ENCODE data around the gene CALML3.

Gene CALML3

DNA sequence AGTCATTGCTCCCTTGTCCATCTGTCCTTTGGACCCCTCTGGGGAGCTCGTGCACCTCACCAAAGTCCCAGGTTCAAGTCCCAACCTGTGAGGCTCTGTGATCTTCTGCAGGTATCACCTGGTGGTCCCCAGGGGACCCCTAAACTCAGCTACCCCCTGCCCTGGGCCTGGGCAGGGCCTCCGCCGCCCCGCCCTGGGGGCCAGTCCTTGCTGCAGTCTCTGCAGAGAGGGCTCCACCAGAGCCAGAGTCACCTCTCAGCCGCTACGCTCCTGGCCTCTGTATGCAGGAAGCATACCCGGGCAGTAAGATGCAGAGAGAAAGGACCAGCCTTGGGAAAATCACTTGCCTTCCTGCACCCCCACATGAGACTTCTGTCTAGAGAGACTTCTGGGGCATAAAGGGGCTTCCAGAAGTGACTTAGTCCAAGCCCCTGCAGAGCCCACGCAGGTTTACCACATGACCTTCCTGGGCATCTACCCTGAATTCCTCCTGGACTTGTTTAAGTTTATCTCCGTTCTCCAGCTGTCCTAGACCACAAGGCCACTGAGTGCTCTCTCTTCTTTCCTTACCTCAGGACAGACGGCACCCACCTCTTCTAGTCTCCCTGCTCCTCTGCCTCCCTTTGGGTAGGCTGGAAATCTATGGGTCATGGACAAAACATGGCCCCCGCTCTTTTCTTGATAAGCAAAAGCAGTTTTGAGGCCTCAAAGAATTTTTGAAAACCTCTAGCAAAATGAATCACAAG is 46.6 kb upstream of the CALML3 start:
- no peak overlapping the region for H3K27ac ChIP-seq (ENCODE audit: low read length)
- H3K27me3 ChIP-seq (ENCODE audit: low read depth, low read length) = no peaks in the 10 kb centered on the region

DNA sequence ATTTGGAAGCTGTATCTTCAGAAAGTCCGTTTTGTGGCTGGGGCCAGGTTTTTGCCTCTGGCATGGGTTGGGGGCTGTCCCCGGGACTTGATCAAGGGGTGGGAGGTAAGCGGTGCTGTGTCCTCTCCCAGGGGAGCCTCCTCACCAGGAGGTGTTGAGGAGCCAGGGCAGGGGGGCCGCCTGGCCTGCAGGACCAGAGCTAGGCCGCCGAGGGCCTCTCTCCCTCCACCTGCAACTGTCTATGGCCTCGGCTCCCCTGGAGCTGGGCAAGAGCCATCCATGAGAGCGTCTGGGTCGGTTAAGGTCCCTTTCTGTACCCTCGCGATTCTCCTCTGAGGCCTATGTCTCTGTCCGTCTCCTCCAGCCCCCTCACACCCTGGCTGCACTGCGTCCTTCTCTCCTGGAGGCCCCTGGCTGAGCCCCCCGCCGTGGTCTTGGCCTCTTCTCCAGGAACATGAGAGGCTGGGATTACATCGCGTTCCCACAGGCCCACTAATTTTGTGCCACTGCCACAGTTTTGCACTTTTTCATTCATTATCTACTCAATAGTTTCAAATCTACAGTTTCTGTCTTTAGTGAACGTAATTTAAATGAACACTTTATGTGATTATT is 46.0 kb upstream of the CALML3 start:
- H3K27ac ChIP-seq (ENCODE audit: low read length) = no peak overlapping the region
- no peak overlapping the region for H3K4me2 ChIP-seq (ENCODE audit: low read length)
- no peak overlapping the region for H3K9ac ChIP-seq (ENCODE audit: low read length)
- no peaks in the 10 kb centered on the region for H3K27me3 ChIP-seq (ENCODE audit: low read depth, low read length)
- H3K9me3 ChIP-seq (ENCODE audit: insufficient read depth, low read length) = no peaks in the 10 kb centered on the region
- no peak overlapping the region for H2AFZ ChIP-seq (ENCODE audit: low read depth, low read length)
- TF ChIP-seq, protein P1, sequence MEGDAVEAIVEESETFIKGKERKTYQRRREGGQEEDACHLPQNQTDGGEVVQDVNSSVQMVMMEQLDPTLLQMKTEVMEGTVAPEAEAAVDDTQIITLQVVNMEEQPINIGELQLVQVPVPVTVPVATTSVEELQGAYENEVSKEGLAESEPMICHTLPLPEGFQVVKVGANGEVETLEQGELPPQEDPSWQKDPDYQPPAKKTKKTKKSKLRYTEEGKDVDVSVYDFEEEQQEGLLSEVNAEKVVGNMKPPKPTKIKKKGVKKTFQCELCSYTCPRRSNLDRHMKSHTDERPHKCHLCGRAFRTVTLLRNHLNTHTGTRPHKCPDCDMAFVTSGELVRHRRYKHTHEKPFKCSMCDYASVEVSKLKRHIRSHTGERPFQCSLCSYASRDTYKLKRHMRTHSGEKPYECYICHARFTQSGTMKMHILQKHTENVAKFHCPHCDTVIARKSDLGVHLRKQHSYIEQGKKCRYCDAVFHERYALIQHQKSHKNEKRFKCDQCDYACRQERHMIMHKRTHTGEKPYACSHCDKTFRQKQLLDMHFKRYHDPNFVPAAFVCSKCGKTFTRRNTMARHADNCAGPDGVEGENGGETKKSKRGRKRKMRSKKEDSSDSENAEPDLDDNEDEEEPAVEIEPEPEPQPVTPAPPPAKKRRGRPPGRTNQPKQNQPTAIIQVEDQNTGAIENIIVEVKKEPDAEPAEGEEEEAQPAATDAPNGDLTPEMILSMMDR (IDR thresholded peaks at IDR 0.05; ENCODE audit: low read depth, low read length) = no peak
- H3K36me3 ChIP-seq (replicated peaks; ENCODE audit: low read depth, low read length) = no peaks in the 10 kb centered on the region
- H3K79me2 ChIP-seq (ENCODE audit: low read length) = no peaks in the 10 kb centered on the region
- H3K4me1 ChIP-seq (ENCODE audit: low read length) = peaks cover 6% of the 10 kb centered on the region; the same call in 1 of the 2 replicates
- no peak overlapping the region for H3K4me3 ChIP-seq (ENCODE audit: low read length)
- H4K20me1 ChIP-seq (ENCODE audit: insufficient read depth, low read length) = no peaks in the 10 kb centered on the region

More for the DNA sequence above, 46.6 kb upstream of the CALML3 start:
- H4K20me1 ChIP-seq (ENCODE audit: insufficient read depth, low read length) = no peaks in the 10 kb centered on the region
- H2AFZ ChIP-seq (ENCODE audit: low read depth, low read length) = no peak overlapping the region
- no peak overlapping the region for H3K4me3 ChIP-seq (ENCODE audit: low read length)
- no peaks in the 10 kb centered on the region for H3K36me3 ChIP-seq (replicated peaks; ENCODE audit: low read depth, low read length)
- peaks cover 6% of the 10 kb centered on the region; the same call in 1 of the 2 replicates for H3K4me1 ChIP-seq (ENCODE audit: low read length)
- H3K9ac ChIP-seq (ENCODE audit: low read length) = no peak overlapping the region
- H3K79me2 ChIP-seq (ENCODE audit: low read length) = no peaks in the 10 kb centered on the region
- no peak overlapping the region for H3K4me2 ChIP-seq (ENCODE audit: low read length)
- no peak for TF ChIP-seq EZH2phosphoT487 (IDR thresholded peaks at IDR 0.05; ENCODE audit: low read depth)
- H3K9me3 ChIP-seq (ENCODE audit: insufficient read depth, low read length) = no peaks in the 10 kb centered on the region

DNA sequence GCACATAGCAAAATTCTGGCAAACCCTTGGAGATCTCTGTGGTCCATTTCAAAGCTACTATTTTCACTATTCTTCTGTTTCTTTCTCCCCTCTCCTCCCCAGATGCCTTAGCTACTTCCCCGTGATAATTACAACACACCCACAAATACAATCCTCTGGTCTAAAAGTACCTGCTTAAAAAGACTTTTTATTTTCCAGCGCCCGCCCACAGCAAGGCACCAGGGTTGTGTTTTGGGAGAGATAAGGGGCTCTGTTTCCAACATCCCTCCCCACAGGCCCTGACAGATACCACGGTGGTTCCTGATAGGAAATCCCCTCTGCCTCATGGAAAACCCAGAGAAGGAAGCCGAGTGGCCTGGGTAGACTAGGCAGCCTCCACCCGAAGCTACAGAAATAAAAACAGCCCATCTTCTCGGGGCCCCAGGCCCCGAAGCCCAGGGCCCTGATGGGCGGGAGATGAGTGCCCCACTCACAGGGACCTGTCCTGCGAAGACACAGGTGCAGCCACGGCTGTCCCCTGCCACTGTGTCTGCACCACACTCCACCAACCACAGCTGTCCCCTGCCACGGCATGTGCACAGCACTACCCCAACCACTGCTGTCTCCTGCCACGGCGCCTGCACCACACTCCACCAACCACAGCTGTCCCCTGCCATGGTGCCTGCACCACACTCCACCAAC is 45.1 kb upstream of the CALML3 start:
- no peak overlapping the region for H2AFZ ChIP-seq (ENCODE audit: low read depth, low read length)
- no peak overlapping the region for H3K27ac ChIP-seq (ENCODE audit: low read length)
- H3K4me3 ChIP-seq (ENCODE audit: low read length) = no peak overlapping the region
- H4K20me1 ChIP-seq (ENCODE audit: insufficient read depth, low read length) = no peaks in the 10 kb centered on the region
- H3K9me3 ChIP-seq (ENCODE audit: insufficient read depth, low read length) = no peaks in the 10 kb centered on the region
- H3K36me3 ChIP-seq (replicated peaks; ENCODE audit: low read depth, low read length) = no peaks in the 10 kb centered on the region
- no peak overlapping the region for H3K9ac ChIP-seq (ENCODE audit: low read length)
- H3K4me1 ChIP-seq (ENCODE audit: low read length) = peaks cover 6% of the 10 kb centered on the region; the same call in 1 of the 2 replicates
- H3K27me3 ChIP-seq (ENCODE audit: low read depth, low read length) = no peaks in the 10 kb centered on the region; the same call in 1 of the 2 replicates
- TF ChIP-seq EZH2phosphoT487 (IDR thresholded peaks at IDR 0.05; ENCODE audit: low read depth) = no peak
- H3K79me2 ChIP-seq (ENCODE audit: low read length) = no peaks in the 10 kb centered on the region
- no peak overlapping the region for H3K4me2 ChIP-seq (ENCODE audit: low read length)

DNA sequence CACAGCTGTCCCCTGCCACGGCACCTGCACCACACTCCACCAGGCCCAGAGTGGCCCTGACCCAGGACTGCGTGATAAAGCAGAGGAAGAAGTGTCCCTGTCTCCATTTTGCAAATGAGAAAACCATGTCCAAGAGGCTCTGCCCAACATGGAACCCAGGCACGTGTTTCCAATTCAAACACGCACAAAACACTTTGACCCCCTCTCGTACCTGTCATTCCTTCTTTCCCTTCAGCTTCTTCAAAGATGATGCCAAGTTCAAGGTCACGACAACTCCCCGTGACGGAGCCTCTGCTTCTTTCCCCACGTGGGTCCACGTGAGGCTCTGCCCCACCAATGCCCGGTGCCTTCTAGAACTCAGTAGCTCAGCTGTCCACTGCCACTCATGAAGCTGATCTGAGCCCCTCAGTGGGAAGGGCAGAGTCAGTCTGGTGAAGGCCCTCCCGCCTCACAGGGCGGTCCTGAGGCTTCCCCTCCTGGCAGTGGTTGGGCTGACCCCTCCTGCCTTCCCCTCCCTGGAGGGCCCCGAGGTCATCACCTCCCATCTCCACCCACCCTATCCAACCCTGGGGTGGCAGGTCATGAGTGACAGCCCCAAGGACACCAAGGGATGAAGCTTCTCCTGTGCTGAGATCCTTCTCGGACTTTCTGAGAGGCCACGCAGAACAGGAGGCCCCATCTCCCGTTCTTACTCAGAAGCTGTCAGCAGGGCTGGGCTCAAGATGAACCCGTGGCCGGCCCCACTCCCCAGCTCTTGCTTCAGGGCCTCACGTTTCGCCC is 44.4 kb upstream of the CALML3 start:
- Histone ChIP-seq H2AFZ (ENCODE audit: low read depth, low read length) (no peak overlapping the region), H3K9ac (ENCODE audit: low read length) (no peak overlapping the region), H3K79me2 (ENCODE audit: low read length) (no peaks in the 10 kb centered on the region), H3K27ac (ENCODE audit: low read length) (no peak overlapping the region), H3K4me2 (ENCODE audit: low read length) (no peak overlapping the region), H3K27me3 (ENCODE audit: low read depth, low read length) (peaks cover 4% of the 10 kb centered on the region), H3K4me3 (ENCODE audit: low read length) (no peak overlapping the region), H3K9me3 (ENCODE audit: insufficient read depth, low read length) (no peaks in the 10 kb centered on the region), H3K36me3 (replicated peaks; ENCODE audit: low read depth, low read length) (no peaks in the 10 kb centered on the region), H4K20me1 (ENCODE audit: insufficient read depth, low read length) (no peaks in the 10 kb centered on the region), H3K4me1 (ENCODE audit: low read length) (peaks cover 6% of the 10 kb centered on the region; the same call in 1 of the 2 replicates)
- TF ChIP-seq, protein P1 (IDR thresholded peaks at IDR 0.05; ENCODE audit: low read depth, low read length) = no peak
- no peak for TF ChIP-seq EZH2phosphoT487 (IDR thresholded peaks at IDR 0.05; ENCODE audit: low read depth)

Measured in OCI-LY3 (cell line).